HG02759 (cell line): ENCODE results near the gene MAT1A.
"Not testable (repeated sequence)": the region's sequence is repeated elsewhere in the genome, so short reads cannot be mapped to it uniquely, and the experiment has no call there.

Experiments
- ATAC-seq: cut with Tn5 transposase; IDR thresholded peaks from one replicate; pipeline ENCODE4 v1.9.1; 2021; ENCODE audit warnings: mild to moderate bottlenecking, moderate library complexity; ENCODE audit not compliant: unreplicated experiment

Gene MAT1A

GRCh38 chr10:80289451-80290287, at the start of gene MAT1A:
Gene MAT1A (minus strand): TSS chr10:80289658. CDS start chr10:80289423, 235 bp downstream.
- ATAC-seq, result no peak

GRCh38 chr10:80333983-80334382, 44.5 kb upstream of the MAT1A start:
- no peak for ATAC-seq

GRCh38 chr10:80324891-80325364, 35.5 kb upstream of the MAT1A start:
- ATAC-seq, result no peak

- ATAC-seq, result no peak
Observed at GRCh38 chr10:80324086-80324485, 34.6 kb upstream of the MAT1A start.

GRCh38 chr10:80323311-80323710, 33.9 kb upstream of the MAT1A start:
- no peak for ATAC-seq

GRCh38 chr10:80322711-80323110, 33.3 kb upstream of the MAT1A start:
- ATAC-seq, result no peak

GRCh38 chr10:80322158-80322557, 32.7 kb upstream of the MAT1A start:
- ATAC-seq, result no peak

GRCh38 chr10:80321183-80321582, 31.7 kb upstream of the MAT1A start:
- ATAC-seq, result no peak

GRCh38 chr10:80320377-80320776, 30.9 kb upstream of the MAT1A start:
- ATAC-seq, result no peak

- ATAC-seq, result no peak
Observed at GRCh38 chr10:80319725-80320290, 30.4 kb upstream of the MAT1A start.

GRCh38 chr10:80319318-80319717, 29.9 kb upstream of the MAT1A start:
- ATAC-seq, result no peak

GRCh38 chr10:80318742-80319141, 29.3 kb upstream of the MAT1A start:
- no peak for ATAC-seq

GRCh38 chr10:80315391-80315790, 25.9 kb upstream of the MAT1A start:
- no peak for ATAC-seq

- no peak for ATAC-seq
Observed at GRCh38 chr10:80313523-80313922, 24.1 kb upstream of the MAT1A start.

- ATAC-seq, result not testable (repeated sequence)
Observed at GRCh38 chr10:80305989-80306388, 16.5 kb upstream of the MAT1A start.

GRCh38 chr10:80296942-80297341, 7.5 kb upstream of the MAT1A start:
- no peak for ATAC-seq

- ATAC-seq, result no peak
Observed at GRCh38 chr10:80292607-80293239, 3.3 kb upstream of the MAT1A start.

- ATAC-seq, result no peak
Observed at GRCh38 chr10:80290474-80291220, 1.2 kb upstream of the MAT1A start.

GRCh38 chr10:80288849-80289248, 609 bp downstream of the MAT1A start:
- ATAC-seq, result no peak

GRCh38 chr10:80284522-80284921, 4.9 kb downstream of the MAT1A start:
- no peak for ATAC-seq

GRCh38 chr10:80283536-80284199, 5.8 kb downstream of the MAT1A start:
- ATAC-seq, result no peak
